GM18867 (cell line): Measurements from ENCODE around the gene TEX29.

Experiments used
- ATAC-seq: cut with Tn5 transposase; IDR thresholded peaks from one replicate; pipeline ENCODE4 v1.9.1; 2021; ENCODE audit warnings: mild to moderate bottlenecking, moderate library complexity; ENCODE audit not compliant: unreplicated experiment

TEX29 gene

GRCh38 chr13:111338841-111339240 lies 18.4 kb downstream of the TEX29 start:
- no peak for ATAC-seq

GRCh38 chr13:111339366-111340143 lies 19.1 kb downstream of the TEX29 start:
- ATAC-seq, result no peak

- ATAC-seq, result no peak
These were observed 21.4 kb downstream of the TEX29 start for GRCh38 chr13:111341886-111342285.

- ATAC-seq, result no peak
These were observed 22.3 kb downstream of the TEX29 start for GRCh38 chr13:111342721-111343120.

GRCh38 chr13:111343186-111343805 lies 22.9 kb downstream of the TEX29 start:
- no peak for ATAC-seq

GRCh38 chr13:111344471-111345191 lies 24.2 kb downstream of the TEX29 start:
- no peak for ATAC-seq

GRCh38 chr13:111345682-111346081 lies 25.2 kb downstream of the TEX29 start:
- no peak for ATAC-seq

- no peak for ATAC-seq
These were observed 25.7 kb downstream of the TEX29 start for GRCh38 chr13:111346101-111346680.

GRCh38 chr13:111347438-111347837 lies 27.0 kb downstream of the TEX29 start:
- no peak for ATAC-seq

GRCh38 chr13:111353508-111353907 lies 33.1 kb downstream of the TEX29 start:
- ATAC-seq, result no peak

- no peak for ATAC-seq
These were observed 34.3 kb downstream of the TEX29 start for GRCh38 chr13:111354789-111355188.

GRCh38 chr13:111356795-111357194 lies 36.4 kb downstream of the TEX29 start:
- ATAC-seq, result no peak

- ATAC-seq, result no peak
These were observed 38.9 kb downstream of the TEX29 start for GRCh38 chr13:111359237-111359915.

- ATAC-seq, result no peak
These were observed 39.5 kb downstream of the TEX29 start for GRCh38 chr13:111359930-111360329.

GRCh38 chr13:111360452-111360851 lies 40.0 kb downstream of the TEX29 start:
- ATAC-seq, result no peak

GRCh38 chr13:111361046-111361872 lies 40.8 kb downstream of the TEX29 start:
- ATAC-seq, result no peak

- no peak for ATAC-seq
These were observed 41.6 kb downstream of the TEX29 start for GRCh38 chr13:111361873-111362648.

- no peak for ATAC-seq
These were observed 42.7 kb downstream of the TEX29 start for GRCh38 chr13:111363121-111363520.

- ATAC-seq, result no peak
These were observed 43.1 kb downstream of the TEX29 start for GRCh38 chr13:111363591-111363990.
